ENCODE data around the gene DDAH2.

The DDAH2 gene

DNA sequence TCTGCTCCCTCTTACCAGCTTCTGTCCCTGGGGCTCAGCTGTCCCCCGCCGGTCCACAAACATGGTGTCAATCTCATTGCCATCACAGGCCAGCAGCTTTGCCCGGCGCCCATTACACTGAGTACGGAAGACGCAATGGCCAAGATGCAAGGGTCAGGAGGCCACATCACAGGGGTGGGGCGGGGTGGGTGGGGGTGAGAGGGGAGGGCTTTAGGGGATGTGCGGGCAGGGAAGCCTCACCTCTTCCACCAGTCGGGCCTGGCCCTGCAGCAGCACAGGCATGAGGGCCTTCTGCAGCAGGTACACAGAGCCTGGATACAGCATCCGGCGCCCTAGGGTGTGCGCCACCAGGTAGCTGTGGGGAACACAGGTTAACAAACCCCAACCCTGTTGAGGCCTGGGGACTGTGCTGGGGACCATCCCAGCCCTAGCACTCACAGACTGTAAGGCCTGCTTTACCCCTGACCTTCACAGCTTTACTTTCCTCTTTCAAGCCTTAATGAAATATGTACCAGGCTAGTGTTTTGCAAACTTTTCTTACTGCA, 37.5 kb downstream of the DDAH2 start:
- CTCF ChIA-PET: interaction anchor here (0.6 to 4.6 kb wide), 8 partner anchors 8 to 197 kb away, joined by 3 to 24 read pairs (median 6); partner anchors contain the start of genes ABHD16A and LY6G5C
- POLR2A ChIA-PET: interaction anchor here (0.6 to 4.0 kb wide), 6 partner anchors 11 to 1472 kb away, joined by 3 to 30 read pairs (median 6); partner anchors contain the start of genes ABHD16A and HSPA1B
- TF ChIP-seq IKZF3 (tag by site-specific recombination; IDR thresholded peaks at IDR 0.05) (no peak), ZBTB21 (tag by site-specific recombination; IDR thresholded peaks at IDR 0.05) (no peak), ZNF112 (tag by site-specific recombination; IDR thresholded peaks at IDR 0.05) (no peak), FEZF1 (tag by site-specific recombination; IDR thresholded peaks at IDR 0.05) (no peak), ZNF549 (tag by site-specific recombination; IDR thresholded peaks at IDR 0.05) (no peak), SALL2 (tag by site-specific recombination; IDR thresholded peaks at IDR 0.05; ENCODE audit: borderline replicate concordance) (no peak), ZNF623 (tag by site-specific recombination; IDR thresholded peaks at IDR 0.05) (no peak)
- TF ChIP-seq, protein P1, sequence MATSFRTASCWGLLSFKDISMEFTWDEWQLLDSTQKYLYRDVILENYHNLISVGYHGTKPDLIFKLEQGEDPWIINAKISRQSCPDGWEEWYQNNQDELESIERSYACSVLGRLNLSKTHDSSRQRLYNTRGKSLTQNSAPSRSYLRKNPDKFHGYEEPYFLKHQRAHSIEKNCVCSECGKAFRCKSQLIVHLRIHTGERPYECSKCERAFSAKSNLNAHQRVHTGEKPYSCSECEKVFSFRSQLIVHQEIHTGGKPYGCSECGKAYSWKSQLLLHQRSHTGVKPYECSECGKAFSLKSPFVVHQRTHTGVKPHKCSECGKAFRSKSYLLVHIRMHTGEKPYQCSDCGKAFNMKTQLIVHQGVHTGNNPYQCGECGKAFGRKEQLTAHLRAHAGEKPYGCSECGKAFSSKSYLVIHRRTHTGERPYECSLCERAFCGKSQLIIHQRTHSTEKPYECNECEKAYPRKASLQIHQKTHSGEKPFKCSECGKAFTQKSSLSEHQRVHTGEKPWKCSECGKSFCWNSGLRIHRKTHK (tag by site-specific recombination; IDR thresholded peaks at IDR 0.05): no peak
- TF ChIP-seq, protein P2, sequence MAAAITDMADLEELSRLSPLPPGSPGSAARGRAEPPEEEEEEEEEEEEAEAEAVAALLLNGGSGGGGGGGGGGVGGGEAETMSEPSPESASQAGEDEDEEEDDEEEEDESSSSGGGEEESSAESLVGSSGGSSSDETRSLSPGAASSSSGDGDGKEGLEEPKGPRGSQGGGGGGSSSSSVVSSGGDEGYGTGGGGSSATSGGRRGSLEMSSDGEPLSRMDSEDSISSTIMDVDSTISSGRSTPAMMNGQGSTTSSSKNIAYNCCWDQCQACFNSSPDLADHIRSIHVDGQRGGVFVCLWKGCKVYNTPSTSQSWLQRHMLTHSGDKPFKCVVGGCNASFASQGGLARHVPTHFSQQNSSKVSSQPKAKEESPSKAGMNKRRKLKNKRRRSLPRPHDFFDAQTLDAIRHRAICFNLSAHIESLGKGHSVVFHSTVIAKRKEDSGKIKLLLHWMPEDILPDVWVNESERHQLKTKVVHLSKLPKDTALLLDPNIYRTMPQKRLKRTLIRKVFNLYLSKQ (tag by site-specific recombination; IDR thresholded peaks at IDR 0.05; ENCODE audit: borderline replicate concordance): no peak
- peaks cover 0 to 74% of the 10 kb centered on the region in 2 experiments; a peak in 2 of 3 replicates for H3K36me3 ChIP-seq (ENCODE audit: control insufficient read depth in 2 of 2, insufficient read depth in 1 of 2, low read length in 2 of 2)
- no peak overlapping the region for H3K27ac ChIP-seq (ENCODE audit: extremely low read depth, low read depth, low read length)
- H3K4me3 ChIP-seq (ENCODE audit: low read depth, low read length): no peak overlapping the region
- H3K4me1 ChIP-seq (ENCODE audit: control insufficient read depth, insufficient read depth, low read length): no peaks in the 10 kb centered on the region
- no peaks in the 10 kb centered on the region for H3K9me3 ChIP-seq (ENCODE audit: control insufficient read depth, insufficient read depth, low read depth, low read length)

DNA sequence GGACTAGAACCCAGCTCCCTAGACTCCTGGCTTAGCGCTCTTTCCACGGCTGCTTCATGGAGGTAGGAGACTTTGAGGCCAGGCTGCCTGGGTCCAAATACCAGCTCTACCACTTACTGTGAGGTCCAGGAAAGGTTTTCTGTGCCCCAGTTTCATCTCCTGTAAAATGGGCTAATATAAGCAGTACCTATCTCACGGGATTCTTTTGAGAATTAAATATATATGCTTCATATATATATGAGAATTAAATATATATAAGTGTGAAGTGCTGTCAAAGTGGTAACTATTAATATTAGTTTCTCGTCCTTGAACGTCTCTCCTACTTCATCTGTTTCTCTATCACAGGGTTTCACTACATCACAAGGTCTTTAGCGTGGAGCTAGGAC, 38.0 kb downstream of the DDAH2 start:
- Histone ChIP-seq H3K36me3 (ENCODE audit: control insufficient read depth in 2 of 2, insufficient read depth in 1 of 2, low read length in 2 of 2) (peaks cover 0 to 77% of the 10 kb centered on the region in 2 experiments; a peak in 2 of 3 replicates), H3K9me3 (ENCODE audit: control insufficient read depth, insufficient read depth, low read depth, low read length) (no peaks in the 10 kb centered on the region), H3K4me3 (ENCODE audit: low read depth, low read length) (no peak overlapping the region), H3K4me1 (ENCODE audit: control insufficient read depth, insufficient read depth, low read length) (no peaks in the 10 kb centered on the region), H3K27ac (ENCODE audit: extremely low read depth, low read depth, low read length) (no peak overlapping the region)
- POLR2A ChIA-PET: interaction anchor here (0.6 to 2.4 kb wide), 5 partner anchors 12 to 1473 kb away, joined by 3 to 9 read pairs (median 4); partner anchors contain the start of genes ABHD16A, HSPA1A, HSPA1B and HSPA1L
- CTCF ChIA-PET: interaction anchor here (0.6 to 4.6 kb wide), 11 partner anchors 9 to 250 kb away, joined by 3 to 24 read pairs (median 4); partner anchors contain the start of genes ABHD16A, LY6G5B, LY6G5C and MPIG6B
- TF ChIP-seq GFI1B (tag by site-specific recombination; IDR thresholded peaks at IDR 0.05) (no peak), ZSCAN23 (tag by site-specific recombination; IDR thresholded peaks at IDR 0.05) (no peak), ZFP37 (tag by site-specific recombination; IDR thresholded peaks at IDR 0.05) (no peak), ZNF473 (tag by site-specific recombination; IDR thresholded peaks at IDR 0.05) (no peak), ZNF146 (tag by site-specific recombination; IDR thresholded peaks at IDR 0.05) (no peak), ZNF157 (tag by site-specific recombination; IDR thresholded peaks at IDR 0.05) (no peak), SCRT1 (tag by site-specific recombination; IDR thresholded peaks at IDR 0.05; ENCODE audit: borderline replicate concordance) (no peak), ZNF791 (tag by site-specific recombination; IDR thresholded peaks at IDR 0.05) (no peak), ZNF830 (tag by site-specific recombination; IDR thresholded peaks at IDR 0.05; ENCODE audit: low read depth) (no peak), KLF9 (tag by site-specific recombination; IDR thresholded peaks at IDR 0.05; ENCODE audit: low read depth) (no peak), ZNF223 (tag by site-specific recombination; IDR thresholded peaks at IDR 0.05) (no peak)
- TF ChIP-seq, protein P3, sequence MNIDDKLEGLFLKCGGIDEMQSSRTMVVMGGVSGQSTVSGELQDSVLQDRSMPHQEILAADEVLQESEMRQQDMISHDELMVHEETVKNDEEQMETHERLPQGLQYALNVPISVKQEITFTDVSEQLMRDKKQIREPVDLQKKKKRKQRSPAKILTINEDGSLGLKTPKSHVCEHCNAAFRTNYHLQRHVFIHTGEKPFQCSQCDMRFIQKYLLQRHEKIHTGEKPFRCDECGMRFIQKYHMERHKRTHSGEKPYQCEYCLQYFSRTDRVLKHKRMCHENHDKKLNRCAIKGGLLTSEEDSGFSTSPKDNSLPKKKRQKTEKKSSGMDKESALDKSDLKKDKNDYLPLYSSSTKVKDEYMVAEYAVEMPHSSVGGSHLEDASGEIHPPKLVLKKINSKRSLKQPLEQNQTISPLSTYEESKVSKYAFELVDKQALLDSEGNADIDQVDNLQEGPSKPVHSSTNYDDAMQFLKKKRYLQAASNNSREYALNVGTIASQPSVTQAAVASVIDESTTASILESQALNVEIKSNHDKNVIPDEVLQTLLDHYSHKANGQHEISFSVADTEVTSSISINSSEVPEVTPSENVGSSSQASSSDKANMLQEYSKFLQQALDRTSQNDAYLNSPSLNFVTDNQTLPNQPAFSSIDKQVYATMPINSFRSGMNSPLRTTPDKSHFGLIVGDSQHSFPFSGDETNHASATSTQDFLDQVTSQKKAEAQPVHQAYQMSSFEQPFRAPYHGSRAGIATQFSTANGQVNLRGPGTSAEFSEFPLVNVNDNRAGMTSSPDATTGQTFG (tag by site-specific recombination; IDR thresholded peaks at IDR 0.05; ENCODE audit: borderline replicate concordance): no peak
- TF ChIP-seq, protein P4, sequence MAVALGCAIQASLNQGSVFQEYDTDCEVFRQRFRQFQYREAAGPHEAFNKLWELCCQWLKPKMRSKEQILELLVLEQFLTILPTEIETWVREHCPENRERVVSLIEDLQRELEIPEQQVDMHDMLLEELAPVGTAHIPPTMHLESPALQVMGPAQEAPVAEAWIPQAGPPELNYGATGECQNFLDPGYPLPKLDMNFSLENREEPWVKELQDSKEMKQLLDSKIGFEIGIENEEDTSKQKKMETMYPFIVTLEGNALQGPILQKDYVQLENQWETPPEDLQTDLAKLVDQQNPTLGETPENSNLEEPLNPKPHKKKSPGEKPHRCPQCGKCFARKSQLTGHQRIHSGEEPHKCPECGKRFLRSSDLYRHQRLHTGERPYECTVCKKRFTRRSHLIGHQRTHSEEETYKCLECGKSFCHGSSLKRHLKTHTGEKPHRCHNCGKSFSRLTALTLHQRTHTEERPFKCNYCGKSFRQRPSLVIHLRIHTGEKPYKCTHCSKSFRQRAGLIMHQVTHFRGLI (tag by site-specific recombination; IDR thresholded peaks at IDR 0.05): no peak
- TF ChIP-seq, protein P5, sequence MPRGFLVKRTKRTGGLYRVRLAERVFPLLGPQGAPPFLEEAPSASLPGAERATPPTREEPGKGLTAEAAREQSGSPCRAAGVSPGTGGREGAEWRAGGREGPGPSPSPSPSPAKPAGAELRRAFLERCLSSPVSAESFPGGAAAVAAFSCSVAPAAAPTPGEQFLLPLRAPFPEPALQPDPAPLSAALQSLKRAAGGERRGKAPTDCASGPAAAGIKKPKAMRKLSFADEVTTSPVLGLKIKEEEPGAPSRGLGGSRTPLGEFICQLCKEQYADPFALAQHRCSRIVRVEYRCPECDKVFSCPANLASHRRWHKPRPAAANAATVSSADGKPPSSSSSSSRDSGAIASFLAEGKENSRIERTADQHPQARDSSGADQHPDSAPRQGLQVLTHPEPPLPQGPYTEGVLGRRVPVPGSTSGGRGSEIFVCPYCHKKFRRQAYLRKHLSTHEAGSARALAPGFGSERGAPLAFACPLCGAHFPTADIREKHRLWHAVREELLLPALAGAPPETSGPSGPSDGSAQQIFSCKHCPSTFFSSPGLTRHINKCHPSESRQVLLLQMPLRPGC (tag by site-specific recombination; IDR thresholded peaks at IDR 0.05): no peak
- TF ChIP-seq, protein P6, sequence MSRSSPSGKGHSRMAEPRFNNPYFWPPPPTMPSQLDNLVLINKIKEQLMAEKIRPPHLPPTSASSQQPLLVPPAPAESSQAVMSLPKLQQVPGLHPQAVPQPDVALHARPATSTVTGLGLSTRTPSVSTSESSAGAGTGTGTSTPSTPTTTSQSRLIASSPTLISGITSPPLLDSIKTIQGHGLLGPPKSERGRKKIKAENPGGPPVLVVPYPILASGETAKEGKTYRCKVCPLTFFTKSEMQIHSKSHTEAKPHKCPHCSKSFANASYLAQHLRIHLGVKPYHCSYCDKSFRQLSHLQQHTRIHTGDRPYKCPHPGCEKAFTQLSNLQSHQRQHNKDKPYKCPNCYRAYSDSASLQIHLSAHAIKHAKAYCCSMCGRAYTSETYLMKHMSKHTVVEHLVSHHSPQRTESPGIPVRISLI (tag by site-specific recombination; IDR thresholded peaks at IDR 0.05): no peak

Data from HEK293 (cell line).